AG04449 (cell line): ENCODE results near the gene DCUN1D4.
"Not testable (repeated sequence)": the region's sequence is repeated elsewhere in the genome, so short reads cannot be mapped to it uniquely, and the experiment has no call there.

Experiments
- CTCF ChIA-PET: fragments of 350-600 bp; formaldehyde crosslinking; extraction: SDS; loops from one replicate; lab custom pipeline; 2021; ENCODE audit warnings: antibody characterized with exemption; lab: Yijun Ruan, JAX
- POLR2A ChIA-PET: fragments of 400-600, 350-600 bp; formaldehyde crosslinking; extraction: SDS; loops from one replicate; lab custom pipeline; 2020; ENCODE audit warnings: antibody characterized with exemption, inconsistent platforms; lab: Yijun Ruan, JAX
- DNase-seq: peaks from one replicate; pipeline ENCODE4 v3.0.0-alpha.2; 2010; ENCODE audit warnings: low read depth, low spot score
- H3K4me3 ChIP-seq: 2 replicates; pipeline ENCODE4 v1.5.1; 2011; ENCODE audit warnings: low read depth, mild to moderate bottlenecking, control low read depth, low read length
- CTCF ChIP-seq: IDR thresholded peaks from one replicate; pipeline ENCODE4 v1.5.1; 2011; ENCODE audit warnings: mild to moderate bottlenecking, moderate library complexity, low read length, control low read depth, inconsistent platforms; ENCODE audit not compliant: insufficient read depth; ENCODE audit errors: missing control alignments

DCUN1D4 gene

GRCh38 chr4:51878431-51878830 lies 35.5 kb downstream of the DCUN1D4 start:
- ChIA-PET CTCF (interaction anchor here (1.5 to 6.0 kb wide), 2 partner anchors 14 to 18 kb away, joined by 3 to 47 read pairs; no protein-coding TSS in a partner anchor), POLR2A (no interaction called here)
- DNase-seq: no peak
- H3K4me3 ChIP-seq: no peak overlapping the region
- TF ChIP-seq CTCF: no peak

GRCh38 chr4:51880016-51880915 lies 37.3 kb downstream of the DCUN1D4 start:
- H3K4me3 ChIP-seq: no peak overlapping the region
- no peak for TF ChIP-seq CTCF
- POLR2A ChIA-PET: no interaction called here
- DNase-seq: no peak
- CTCF ChIA-PET: interaction anchor here (0.8 to 6.0 kb wide), 3 partner anchors 16 to 146 kb away, joined by 3 to 47 read pairs (median 3); no protein-coding TSS in a partner anchor

- no peak for TF ChIP-seq CTCF
- no peak for DNase-seq
- ChIA-PET CTCF (interaction anchor here (1.6 to 4.2 kb wide), 4 partner anchors 12 to 20 kb away, joined by 4 to 47 read pairs (median 9); no protein-coding TSS in a partner anchor), POLR2A (no interaction called here)
- no peak overlapping the region for H3K4me3 ChIP-seq
These were observed 41.1 kb downstream of the DCUN1D4 start for GRCh38 chr4:51884055-51884454.

- ChIA-PET CTCF (interaction anchor here (1.6 to 4.2 kb wide), 5 partner anchors 12 to 49 kb away, joined by 4 to 47 read pairs (median 8); no protein-coding TSS in a partner anchor), POLR2A (no interaction called here)
- DNase-seq: no peak
- TF ChIP-seq CTCF: no peak
- H3K4me3 ChIP-seq: no peak overlapping the region
These were observed 41.7 kb downstream of the DCUN1D4 start for GRCh38 chr4:51884606-51885005.

GRCh38 chr4:51885363-51885762 lies 42.4 kb downstream of the DCUN1D4 start:
- ChIA-PET POLR2A (no interaction called here), CTCF (interaction anchor here (0.9 to 4.2 kb wide), 9 partner anchors 8 to 140 kb away, joined by 3 to 47 read pairs (median 7); partner anchors contain the start of gene LRRC66)
- H3K4me3 ChIP-seq: no peak overlapping the region
- DNase-seq: no peak
- TF ChIP-seq CTCF: peak; percentile 29

- H3K4me3 ChIP-seq: no peak overlapping the region
- ChIA-PET POLR2A (no interaction called here), CTCF (no interaction called here)
- no peak for TF ChIP-seq CTCF
- DNase-seq: no peak
These were observed 47.8 kb downstream of the DCUN1D4 start for GRCh38 chr4:51890760-51891159.

GRCh38 chr4:51893402-51893801 lies 50.4 kb downstream of the DCUN1D4 start:
- POLR2A ChIA-PET, DNase-seq, CTCF ChIA-PET, H3K4me3 ChIP-seq: not testable (repeated sequence)
